ENCODE measurements around the gene TMPRSS4. TPM values are rescaled to one million over a fixed set of nuclear protein-coding genes. Genes with fewer than 3 reads are reported as not detected.

Gene TMPRSS4
- total and polyA plus RNA-seq, 9 donors: 0.07 to 5.2 (median 0.25) TPM; not detected in 1

- H3K4me3 ChIP-seq (ENCODE audit: low read length): no peak overlapping the region
- no peak for DNase-seq
- peaks cover 7% of the 10 kb centered on the region for H3K4me1 ChIP-seq (ENCODE audit: control insufficient read depth, insufficient read depth, low read length)
- peaks cover 27% of the 10 kb centered on the region for H3K27me3 ChIP-seq (ENCODE audit: control insufficient read depth, insufficient read depth, low read length)
- H3K9me3 ChIP-seq (replicated peaks; ENCODE audit: control insufficient read depth, low read depth, low read length): no peaks in the 10 kb centered on the region
- H3K36me3 ChIP-seq (ENCODE audit: control insufficient read depth, insufficient read depth, low read length): no peaks in the 10 kb centered on the region
- H3K27ac ChIP-seq (ENCODE audit: low read length): no peak overlapping the region
- 58% methylated on average over 9 of the region's 10 CpGs for WGBS (ENCODE audit: insufficient coverage)
Measured at GRCh38 chr11:118079491-118079890, 2.6 kb downstream of the TMPRSS4 start.

- 73% methylated on average over 2 of the region's 5 CpGs for WGBS (ENCODE audit: insufficient coverage)
- H3K4me1 ChIP-seq (ENCODE audit: control insufficient read depth, insufficient read depth, low read length): peaks cover 8% of the 10 kb centered on the region
- no peak overlapping the region for H3K27ac ChIP-seq (ENCODE audit: low read length)
- H3K36me3 ChIP-seq (ENCODE audit: control insufficient read depth, insufficient read depth, low read length): no peaks in the 10 kb centered on the region
- no peaks in the 10 kb centered on the region for H3K9me3 ChIP-seq (replicated peaks; ENCODE audit: control insufficient read depth, low read depth, low read length)
- DNase-seq: no peak
- no peak overlapping the region for H3K4me3 ChIP-seq (ENCODE audit: low read length)
- H3K27me3 ChIP-seq (ENCODE audit: control insufficient read depth, insufficient read depth, low read length): peaks cover 27% of the 10 kb centered on the region
Measured at GRCh38 chr11:118080296-118080695, 3.4 kb downstream of the TMPRSS4 start.

GRCh38 chr11:118081241-118081958 is 4.5 kb downstream of the TMPRSS4 start:
- Histone ChIP-seq H3K4me3 (ENCODE audit: low read length) (no peak overlapping the region), H3K9me3 (replicated peaks; ENCODE audit: control insufficient read depth, low read depth, low read length) (no peaks in the 10 kb centered on the region), H3K4me1 (ENCODE audit: control insufficient read depth, insufficient read depth, low read length) (peaks cover 8% of the 10 kb centered on the region), H3K27ac (ENCODE audit: low read length) (no peak overlapping the region), H3K27me3 (ENCODE audit: control insufficient read depth, insufficient read depth, low read length) (peaks cover 32% of the 10 kb centered on the region), H3K36me3 (ENCODE audit: control insufficient read depth, insufficient read depth, low read length) (no peaks in the 10 kb centered on the region)
- whole genome bisulfite sequencing (ENCODE audit: insufficient coverage): 79% methylated on average over 15 of the region's 18 CpGs
- DNase-seq: no peak

GRCh38 chr11:118082880-118083552 is 6.1 kb downstream of the TMPRSS4 start:
- peaks cover 15% of the 10 kb centered on the region for H3K4me1 ChIP-seq (ENCODE audit: control insufficient read depth, insufficient read depth, low read length)
- DNase-seq: peak; percentile 20
- no peak overlapping the region for H3K4me3 ChIP-seq (ENCODE audit: low read length)
- H3K9me3 ChIP-seq (replicated peaks; ENCODE audit: control insufficient read depth, low read depth, low read length): no peaks in the 10 kb centered on the region
- no peaks in the 10 kb centered on the region for H3K36me3 ChIP-seq (ENCODE audit: control insufficient read depth, insufficient read depth, low read length)
- H3K27ac ChIP-seq (ENCODE audit: low read length): no peak overlapping the region
- WGBS (ENCODE audit: insufficient coverage): 30% methylated on average over 19 of the region's 21 CpGs
- H3K27me3 ChIP-seq (ENCODE audit: control insufficient read depth, insufficient read depth, low read length): peaks cover 33% of the 10 kb centered on the region

DNA sequence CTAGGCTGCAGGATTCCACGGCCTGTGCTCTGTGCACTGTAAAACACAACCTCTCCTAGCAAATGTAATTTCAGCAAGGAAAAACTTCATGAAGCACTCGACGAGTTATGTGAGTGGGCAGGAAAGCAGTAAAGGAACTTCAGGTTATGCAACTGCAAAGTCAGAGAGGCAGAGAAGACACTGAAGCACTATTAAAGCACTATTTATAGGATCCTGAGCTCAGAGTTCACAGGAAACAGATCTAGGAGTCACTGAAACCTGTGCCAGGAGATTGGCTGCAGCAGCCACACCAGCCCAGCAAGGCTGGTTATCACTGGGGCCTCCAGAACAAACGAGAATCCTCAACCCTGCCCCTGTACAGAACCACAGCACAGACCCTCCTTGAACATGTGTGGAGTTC is 7.4 kb downstream of the TMPRSS4 start:
- H3K9me3 ChIP-seq (replicated peaks; ENCODE audit: control insufficient read depth, low read depth, low read length): no peaks in the 10 kb centered on the region
- H3K27ac ChIP-seq (ENCODE audit: low read length): peak overlapping the region; percentile 29
- peaks cover 26% of the 10 kb centered on the region for H3K27me3 ChIP-seq (ENCODE audit: control insufficient read depth, insufficient read depth, low read length)
- peak; percentile 61 for DNase-seq
- H3K4me3 ChIP-seq (ENCODE audit: low read length): no peak overlapping the region
- H3K36me3 ChIP-seq (ENCODE audit: control insufficient read depth, insufficient read depth, low read length): no peaks in the 10 kb centered on the region
- H3K4me1 ChIP-seq (ENCODE audit: control insufficient read depth, insufficient read depth, low read length): peaks cover 15% of the 10 kb centered on the region
- no CpG with 5 or more reads among the region's 4 CpGs for WGBS (ENCODE audit: insufficient coverage)

GRCh38 chr11:118084656-118085055 is 7.8 kb downstream of the TMPRSS4 start:
- DNase-seq: no peak
- H3K27ac ChIP-seq (ENCODE audit: low read length): peak overlapping the region; percentile 29
- H3K4me3 ChIP-seq (ENCODE audit: low read length): no peak overlapping the region
- peaks cover 22% of the 10 kb centered on the region for H3K27me3 ChIP-seq (ENCODE audit: control insufficient read depth, insufficient read depth, low read length)
- peaks cover 15% of the 10 kb centered on the region for H3K4me1 ChIP-seq (ENCODE audit: control insufficient read depth, insufficient read depth, low read length)
- H3K9me3 ChIP-seq (replicated peaks; ENCODE audit: control insufficient read depth, low read depth, low read length): no peaks in the 10 kb centered on the region
- no peaks in the 10 kb centered on the region for H3K36me3 ChIP-seq (ENCODE audit: control insufficient read depth, insufficient read depth, low read length)

DNA sequence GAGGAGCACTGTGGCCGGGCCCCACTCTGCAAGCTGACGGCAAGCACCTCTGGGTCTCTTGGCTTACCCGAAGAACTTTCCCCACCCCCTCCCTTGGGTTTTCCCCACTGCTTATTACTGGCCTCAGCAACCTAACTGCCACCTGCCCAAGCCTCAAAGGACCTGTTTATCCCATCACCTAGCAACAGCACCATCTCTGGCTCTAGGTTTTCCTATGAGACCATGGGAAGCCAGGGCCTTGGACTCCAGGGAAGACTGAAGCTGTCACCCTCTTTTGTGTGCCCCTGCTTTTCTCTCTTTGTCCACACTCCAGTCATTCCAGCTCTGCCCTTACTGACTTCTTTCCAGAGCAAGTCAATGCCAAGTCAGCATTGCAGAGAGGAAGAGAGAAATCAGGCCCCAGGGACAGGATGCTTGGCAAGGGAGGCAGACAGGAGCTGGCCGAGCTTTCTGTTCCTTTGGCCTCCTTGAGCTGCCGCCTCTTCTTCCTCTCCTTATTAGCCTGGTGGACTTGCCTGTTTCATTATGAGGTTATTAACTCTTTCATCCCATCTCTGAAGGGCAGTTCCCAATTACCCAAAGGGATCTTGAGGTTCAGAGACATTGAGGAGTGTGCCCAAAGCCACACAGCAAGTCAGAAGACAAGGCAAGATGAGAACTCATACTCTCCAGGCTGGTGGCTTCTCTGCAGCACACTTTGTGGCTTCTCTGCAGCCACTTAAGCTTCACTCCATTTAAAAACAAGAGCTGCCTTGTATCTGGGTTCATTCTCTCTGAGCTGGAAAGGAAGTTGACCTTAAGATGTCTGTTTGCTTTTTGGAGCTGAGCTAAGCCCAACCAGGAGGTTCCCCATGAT is 10.3 kb downstream of the TMPRSS4 start, which contains the start of gene SMIM35:
TSS of gene SMIM35 (minus strand) at position 51 of the 856 bp plus-strand sequence. CDS start 206 bp downstream, outside the sequence.
- peak; percentile 61 for DNase-seq
- peak within 1 kb of the TSS; percentile 13 for H3K27ac ChIP-seq (ENCODE audit: low read length)
- H3K4me1 ChIP-seq (ENCODE audit: control insufficient read depth, insufficient read depth, low read length): peaks cover 15% of the 10 kb centered on the region
- no peak within 1 kb of the TSS for H3K4me3 ChIP-seq (ENCODE audit: low read length)
- H3K36me3 ChIP-seq (ENCODE audit: control insufficient read depth, insufficient read depth, low read length): no peaks in the 10 kb centered on the region
- peaks cover 19% of the 10 kb centered on the region for H3K27me3 ChIP-seq (ENCODE audit: control insufficient read depth, insufficient read depth, low read length)
- WGBS (ENCODE audit: insufficient coverage): 47% methylated on average over 3 of the region's 5 CpGs
- H3K9me3 ChIP-seq (replicated peaks; ENCODE audit: control insufficient read depth, low read depth, low read length): no peaks in the 10 kb centered on the region

DNA sequence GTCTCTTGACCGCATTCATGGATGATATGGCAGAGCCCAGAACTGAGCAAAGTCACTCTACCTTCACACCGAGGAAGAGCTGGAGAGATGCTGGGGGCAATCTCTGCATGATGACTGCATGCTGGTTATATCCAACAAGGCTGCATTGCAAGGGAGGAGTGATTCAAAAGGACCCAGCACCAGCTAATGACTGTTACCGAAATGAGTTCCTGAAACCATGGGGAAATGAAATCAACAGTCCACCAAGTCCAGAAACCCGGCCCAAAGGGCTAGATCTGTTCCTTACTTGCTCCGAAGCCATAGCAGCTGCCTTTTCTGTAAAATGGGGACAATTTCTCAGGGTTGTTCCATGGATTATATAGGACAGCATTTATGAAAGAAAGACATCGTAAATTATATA is 11.1 kb downstream of the TMPRSS4 start:
- peaks cover 21% of the 10 kb centered on the region for H3K27me3 ChIP-seq (ENCODE audit: control insufficient read depth, insufficient read depth, low read length)
- no peaks in the 10 kb centered on the region for H3K36me3 ChIP-seq (ENCODE audit: control insufficient read depth, insufficient read depth, low read length)
- no peaks in the 10 kb centered on the region for H3K9me3 ChIP-seq (replicated peaks; ENCODE audit: control insufficient read depth, low read depth, low read length)
- no peak overlapping the region for H3K4me3 ChIP-seq (ENCODE audit: low read length)
- 85% methylated on average over 2 of the region's 6 CpGs for WGBS (ENCODE audit: insufficient coverage)
- H3K4me1 ChIP-seq (ENCODE audit: control insufficient read depth, insufficient read depth, low read length): peaks cover 15% of the 10 kb centered on the region
- peak; percentile 22 for DNase-seq
- peak overlapping the region; percentile 35 for H3K27ac ChIP-seq (ENCODE audit: low read length)

GRCh38 chr11:118088531-118088930 is 11.7 kb downstream of the TMPRSS4 start:
- WGBS (ENCODE audit: insufficient coverage): 66% methylated on average over 3 of the region's 4 CpGs
- H3K27me3 ChIP-seq (ENCODE audit: control insufficient read depth, insufficient read depth, low read length): peaks cover 21% of the 10 kb centered on the region
- peak overlapping the region; percentile 35 for H3K27ac ChIP-seq (ENCODE audit: low read length)
- peaks cover 15% of the 10 kb centered on the region for H3K4me1 ChIP-seq (ENCODE audit: control insufficient read depth, insufficient read depth, low read length)
- no peaks in the 10 kb centered on the region for H3K36me3 ChIP-seq (ENCODE audit: control insufficient read depth, insufficient read depth, low read length)
- no peak overlapping the region for H3K4me3 ChIP-seq (ENCODE audit: low read length)
- peak; percentile 74 for DNase-seq
- no peaks in the 10 kb centered on the region for H3K9me3 ChIP-seq (replicated peaks; ENCODE audit: control insufficient read depth, low read depth, low read length)
